AG09309 (cell line): ENCODE data around the gene FCGBP.

Experiments used
- DNase-seq: peaks from one replicate; pipeline ENCODE4 v3.0.0-alpha.2; 2010; ENCODE audit warnings: low read depth
- H3K4me3 ChIP-seq: 2 replicates; pipeline ENCODE4 v1.5.1; 2011; ENCODE audit warnings: mild to moderate bottlenecking, low read depth, low read length, moderate library complexity; ENCODE audit not compliant: control insufficient read depth
- CTCF ChIP-seq: IDR thresholded peaks from 2 replicates; pipeline ENCODE4 v1.5.1; 2011; ENCODE audit warnings: mild to moderate bottlenecking, low read depth, low read length, inconsistent platforms; ENCODE audit not compliant: insufficient read depth, control insufficient read depth; ENCODE audit errors: missing control alignments

Gene FCGBP

GRCh38 chr19:39935364-39935661 lies 879 bp upstream of the FCGBP start:
- no peak for TF ChIP-seq CTCF
- no peak overlapping the region for H3K4me3 ChIP-seq
- no peak for DNase-seq

- TF ChIP-seq CTCF, result no peak
- no peak overlapping the region for H3K4me3 ChIP-seq
- no peak for DNase-seq
Observed at GRCh38 chr19:39929750-39930149, 4.7 kb downstream of the FCGBP start.

- no peak for TF ChIP-seq CTCF
- no peak for DNase-seq
- H3K4me3 ChIP-seq, result no peak overlapping the region
Observed at GRCh38 chr19:39928357-39928725, 6.1 kb downstream of the FCGBP start.

GRCh38 chr19:39927524-39928356 lies 6.7 kb downstream of the FCGBP start:
- H3K4me3 ChIP-seq, result no peak overlapping the region
- DNase-seq, result no peak
- TF ChIP-seq CTCF, result no peak

GRCh38 chr19:39927076-39927475 lies 7.4 kb downstream of the FCGBP start:
- H3K4me3 ChIP-seq, result no peak overlapping the region
- no peak for TF ChIP-seq CTCF
- DNase-seq, result no peak

GRCh38 chr19:39926170-39926760 lies 8.2 kb downstream of the FCGBP start:
- H3K4me3 ChIP-seq, result no peak overlapping the region
- DNase-seq, result no peak
- TF ChIP-seq CTCF, result no peak

- TF ChIP-seq CTCF, result no peak
- no peak for DNase-seq
- no peak overlapping the region for H3K4me3 ChIP-seq
Observed at GRCh38 chr19:39924952-39925351, 9.5 kb downstream of the FCGBP start.
